Calu3 (cell line): ENCODE measurements around the gene SLCO2B1. TPM values are rescaled to one million over a fixed set of nuclear protein-coding genes. Genes with fewer than 3 reads are reported as not detected.

Source experiments
- BruUV-seq: library from RNA; stranded (reverse); fragments of 400-500 nt; replicated peaks from 2 replicates; lab custom pipeline; 2021; lab: Mats Ljungman, UMichigan
- CTCF ChIA-PET: fragments of 300-600 bp; sonication (Branson Sonifier 250); formaldehyde crosslinking; loops from one replicate; lab custom pipeline; 2022; ENCODE audit warnings: antibody characterized with exemption; lab: Charles Lee
- DNase-seq: peaks from one replicate; pipeline ENCODE4 v3.0.0; 2022
- H3K27ac Mint-ChIP-seq: one replicate; pipeline ENCODE4 v1.8.0; 2022; ENCODE audit warnings: mixed read lengths; ENCODE audit not compliant: unreplicated experiment
- H3K27me3 Mint-ChIP-seq: one replicate; pipeline ENCODE4 v1.8.0; 2022; ENCODE audit warnings: mixed read lengths; ENCODE audit not compliant: unreplicated experiment
- H3K36me3 Mint-ChIP-seq: one replicate; pipeline ENCODE4 v1.8.0; 2022; ENCODE audit warnings: mild to moderate bottlenecking, moderate library complexity, mixed read lengths; ENCODE audit not compliant: insufficient read depth, unreplicated experiment
- H3K4me1 Mint-ChIP-seq: one replicate; pipeline ENCODE4 v1.8.0; 2022; ENCODE audit warnings: mild to moderate bottlenecking, low read depth, mixed read lengths; ENCODE audit not compliant: unreplicated experiment
- H3K4me3 Mint-ChIP-seq: one replicate; pipeline ENCODE4 v1.8.0; 2022; ENCODE audit warnings: mild to moderate bottlenecking, low read depth, moderate library complexity, mixed read lengths; ENCODE audit not compliant: unreplicated experiment
- H3K9me3 Mint-ChIP-seq: one replicate; pipeline ENCODE4 v1.8.0; 2022; ENCODE audit warnings: low read depth, mixed read lengths; ENCODE audit not compliant: unreplicated experiment
- CTCF ChIP-seq: fragments of 200-600 bp; IDR thresholded peaks from one replicate; pipeline ENCODE4 v1.8.0; 2022; ENCODE audit warnings: antibody characterized with exemption; ENCODE audit not compliant: unreplicated experiment
- intact Hi-C: fragments of 100-400 bp; cut with micrococcal nuclease; formaldehyde crosslinking; loops from one replicate; pipeline ENCODE4 v1.10.0; 2022; ENCODE audit not compliant: unreplicated experiment
- total RNA-seq: library from RNA; stranded (reverse); gene quantifications from 2 replicates; pipeline ENCODE4 v1.2.3, GENCODE V29; 2022

SLCO2B1 gene
- total RNA-seq, 1 experiment from 2014 or later, result 0.31 TPM

DNA sequence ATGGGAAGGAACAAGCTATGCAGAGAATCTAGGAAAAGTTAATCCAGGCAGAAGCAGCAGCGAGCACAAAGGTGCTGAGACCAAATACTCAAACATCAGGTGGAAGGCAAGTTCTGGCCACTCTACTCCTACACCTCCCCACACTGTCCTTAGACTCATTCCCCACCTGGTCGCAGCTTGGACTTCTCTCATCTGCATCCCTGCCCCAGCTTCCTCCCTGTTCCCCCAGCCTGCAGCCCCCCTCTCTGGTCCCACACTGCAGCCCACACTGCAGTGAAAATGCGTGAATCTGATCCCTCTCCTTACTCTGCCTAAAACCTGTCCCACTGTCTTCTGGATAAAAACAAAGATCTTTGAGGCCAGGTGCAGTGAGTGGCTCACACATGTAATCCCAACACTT is 98.8 kb downstream of the SLCO2B1 start:
- CTCF ChIA-PET, result interaction anchor here (1.5 kb wide), 1 partner anchor 20 kb away, joined by 4 read pairs; no protein-coding TSS in a partner anchor
- TF ChIP-seq CTCF, result no peak
- no peak overlapping the region for H3K4me3 Mint-ChIP-seq
- no peaks in the 10 kb centered on the region for H3K36me3 Mint-ChIP-seq
- no peak for DNase-seq
- intact Hi-C loops, result loop anchor here (2.0 kb wide), 2 partner anchors 227 to 321 kb away; no protein-coding TSS in a partner anchor
- BruUV-seq, result no TSS peak
- H3K27me3 Mint-ChIP-seq, result peaks cover 76% of the 10 kb centered on the region
- no peak overlapping the region for H3K27ac Mint-ChIP-seq
- no peaks in the 10 kb centered on the region for H3K9me3 Mint-ChIP-seq
- no peaks in the 10 kb centered on the region for H3K4me1 Mint-ChIP-seq

DNA sequence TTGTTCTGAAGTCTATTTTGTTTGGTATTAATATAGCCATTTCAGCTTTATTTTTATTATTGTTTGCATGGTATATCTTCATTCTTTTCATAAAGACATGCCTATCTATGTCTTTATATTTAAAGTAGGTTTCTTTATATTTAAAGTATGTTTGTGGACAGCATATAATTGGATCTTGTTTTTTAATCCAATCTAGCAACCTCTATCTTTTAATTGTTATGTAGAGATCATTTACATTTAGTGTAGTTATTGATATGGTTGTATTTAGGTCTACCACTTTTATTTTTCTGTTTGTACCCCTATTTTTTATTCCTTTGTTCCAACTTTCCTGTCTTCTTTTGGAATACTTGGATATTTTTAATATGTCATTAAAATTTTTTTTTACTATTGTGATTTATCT is 103.4 kb downstream of the SLCO2B1 start:
- intact Hi-C loops, result no loop called here

More for the DNA sequence above, 103.4 kb downstream of the SLCO2B1 start:
- Mint-ChIP-seq H3K9me3 (no peaks in the 10 kb centered on the region), H3K4me1 (no peaks in the 10 kb centered on the region), H3K4me3 (no peak overlapping the region), H3K27me3 (peaks cover 68% of the 10 kb centered on the region), H3K36me3 (no peaks in the 10 kb centered on the region), H3K27ac (no peak overlapping the region)
- no peak for DNase-seq
- TF ChIP-seq CTCF, result no peak
- BruUV-seq, result no TSS peak
- CTCF ChIA-PET, result no interaction called here

Other genes starting within 250 kb of the SLCO2B1 start
- 18.4 and 20.1 TPM in 2 replicates for gene XRRA1, start 202.0 kb upstream of the SLCO2B1 start, total RNA-seq
- gene SPCS2, start 201.8 kb upstream of the SLCO2B1 start, total RNA-seq, result 195 and 209 TPM in 2 replicates
- gene NEU3, start 162.2 kb upstream of the SLCO2B1 start, total RNA-seq, result 11.4 and 14.2 TPM in 2 replicates
- gene OR2AT4, start 54.2 kb upstream of the SLCO2B1 start, total RNA-seq, result not detected in 2 replicates
- not detected in 2 replicates for gene TPBGL, start 89.7 kb downstream of the SLCO2B1 start, total RNA-seq
- 8.7 and 12.8 TPM in 2 replicates for gene ARRB1, start 200.6 kb downstream of the SLCO2B1 start, total RNA-seq
- gene RPS3, start 248.4 kb downstream of the SLCO2B1 start, total RNA-seq, result 1,650 and 1,749 TPM in 2 replicates